ENCODE data around the gene S100A9.

DNA sequence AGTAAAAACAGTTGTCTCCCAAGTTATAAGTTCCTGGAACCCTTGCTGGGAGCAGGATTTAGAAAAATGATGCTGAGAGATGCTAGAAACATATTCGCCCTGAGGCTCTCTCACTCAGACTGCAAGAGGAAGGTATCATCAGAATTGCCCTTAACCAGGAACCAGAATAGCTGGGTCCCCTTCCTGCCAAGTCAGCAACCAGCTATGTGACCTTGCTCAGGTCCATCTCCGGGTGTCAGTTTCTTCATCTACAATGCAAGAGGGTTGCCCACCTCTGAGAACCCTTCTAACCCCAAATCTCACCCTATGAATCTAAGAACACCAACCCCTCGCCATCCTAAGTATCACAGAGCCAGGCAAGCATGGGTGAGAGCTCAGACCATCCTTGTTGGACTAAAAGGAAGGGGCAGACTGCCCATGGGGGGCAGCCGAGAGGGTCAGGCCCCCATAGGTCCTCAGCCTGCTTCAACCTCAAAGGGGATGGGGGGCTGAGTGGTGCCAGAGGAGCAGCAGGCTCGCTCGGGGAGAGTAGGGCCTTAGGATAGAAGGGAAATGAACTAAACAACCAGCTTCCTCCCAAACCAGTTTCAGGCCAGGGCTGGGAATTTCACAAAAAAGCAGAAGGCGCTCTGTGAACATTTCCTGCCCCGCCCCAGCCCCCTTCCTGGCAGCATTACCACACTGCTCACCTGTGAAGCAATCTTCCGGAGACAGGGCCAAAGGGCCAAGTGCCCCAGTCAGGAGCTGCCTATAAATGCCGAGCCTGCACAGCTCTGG is 390 bp upstream of the S100A9 start:
- TF ChIP-seq PRDM15 (CRISPR knock-in tag; IDR thresholded peaks at IDR 0.05) (no peak), CREB1 (CRISPR knock-in tag; IDR thresholded peaks at IDR 0.05) (no peak), PREB (CRISPR knock-in tag; IDR thresholded peaks at IDR 0.05; ENCODE audit: borderline replicate concordance) (no peak)
